HG03575 (cell line): ENCODE data around the gene MIX23.

Experiments
- ATAC-seq: cut with Tn5 transposase; IDR thresholded peaks from one replicate; pipeline ENCODE4 v1.9.1; 2021; ENCODE audit not compliant: unreplicated experiment, insufficient number of reproducible peaks, low FRiP score; ENCODE audit errors: extremely low read depth

Gene MIX23

GRCh38 chr3:122356402-122356801 is 26.6 kb downstream of the MIX23 start:
- no peak for ATAC-seq

- no peak for ATAC-seq
These were observed 27.4 kb downstream of the MIX23 start for GRCh38 chr3:122355612-122356011.

GRCh38 chr3:122353893-122354401 is 29.1 kb downstream of the MIX23 start:
- ATAC-seq, result no peak

GRCh38 chr3:122353215-122353614 is 29.8 kb downstream of the MIX23 start:
- no peak for ATAC-seq

- ATAC-seq, result no peak
These were observed 31.4 kb downstream of the MIX23 start for GRCh38 chr3:122351612-122352011.

- no peak for ATAC-seq
These were observed 32.1 kb downstream of the MIX23 start for GRCh38 chr3:122350814-122351418.

- ATAC-seq, result no peak
These were observed 33.9 kb downstream of the MIX23 start for GRCh38 chr3:122349171-122349570.

GRCh38 chr3:122343654-122344053 is 39.4 kb downstream of the MIX23 start:
- ATAC-seq, result no peak

- ATAC-seq, result no peak
These were observed 40.2 kb downstream of the MIX23 start for GRCh38 chr3:122342803-122343202.

- no peak for ATAC-seq
These were observed 50.5 kb downstream of the MIX23 start for GRCh38 chr3:122332551-122332950.

GRCh38 chr3:122331886-122332285 is 51.1 kb downstream of the MIX23 start:
- ATAC-seq, result no peak

- no peak for ATAC-seq
These were observed 57.3 kb downstream of the MIX23 start for GRCh38 chr3:122325769-122326168.

- no peak for ATAC-seq
These were observed 58.1 kb downstream of the MIX23 start, which contains the start of gene CSTA for GRCh38 chr3:122324871-122325323. CSTA (plus strand) TSS chr3:122325248; CDS start chr3:122325293, 45 bp downstream.

- no peak for ATAC-seq
These were observed 60.6 kb downstream of the MIX23 start for GRCh38 chr3:122322095-122323075.

GRCh38 chr3:122318620-122319019 is 64.4 kb downstream of the MIX23 start:
- no peak for ATAC-seq

GRCh38 chr3:122316368-122316767 is 66.7 kb downstream of the MIX23 start:
- ATAC-seq, result no peak

- ATAC-seq, result no peak
These were observed 67.4 kb downstream of the MIX23 start for GRCh38 chr3:122315619-122316018.

- ATAC-seq, result no peak
These were observed 68.7 kb downstream of the MIX23 start for GRCh38 chr3:122314228-122314876.

GRCh38 chr3:122313281-122313680 is 69.8 kb downstream of the MIX23 start:
- ATAC-seq, result no peak
